ENCODE measurements around the gene MEN1.

MEN1 gene

GRCh38 chr11:64838600-64839334, 28.4 kb upstream of the MEN1 start:
- peaks cover 0 to 9% of the 10 kb centered on the region in 2 experiments; a peak in 1 of 3 replicates for H3K36me3 ChIP-seq (ENCODE audit: control insufficient read depth in 2 of 2, insufficient read depth in 1 of 2, low read length in 2 of 2)
- no peaks in the 10 kb centered on the region; the same call in 1 of the 2 replicates for H3K4me1 ChIP-seq (ENCODE audit: control insufficient read depth, insufficient read depth, low read length)
- CTCF ChIA-PET, result interaction anchor here (0.6 kb wide), 1 partner anchor 236 kb away, joined by 3 read pairs; no protein-coding TSS in a partner anchor
- H3K4me3 ChIP-seq (ENCODE audit: low read depth, low read length), result no peak overlapping the region
- no peak for TF ChIP-seq ZNF658 (tag by site-specific recombination; IDR thresholded peaks at IDR 0.05)
- TF ChIP-seq ZBTB20 (tag by site-specific recombination; IDR thresholded peaks at IDR 0.05), result no peak
- TF ChIP-seq ZNF621 (tag by site-specific recombination; IDR thresholded peaks at IDR 0.05), result no peak
- TF ChIP-seq ZNF10 (tag by site-specific recombination; IDR thresholded peaks at IDR 0.05), result no peak
- no peak for TF ChIP-seq HOXC10 (CRISPR knock-in tag; IDR thresholded peaks at IDR 0.05)
- TF ChIP-seq ZNF239 (tag by site-specific recombination; IDR thresholded peaks at IDR 0.05), result no peak
- TF ChIP-seq ZNF707 (tag by site-specific recombination; IDR thresholded peaks at IDR 0.05), result no peak
- no peak for TF ChIP-seq ZNF548 (tag by site-specific recombination; IDR thresholded peaks at IDR 0.05)
- no peak for TF ChIP-seq ZBTB49 (tag by site-specific recombination; IDR thresholded peaks at IDR 0.05; ENCODE audit: low read depth)
- TF ChIP-seq ZNF626 (tag by site-specific recombination; IDR thresholded peaks at IDR 0.05), result no peak
- TF ChIP-seq ZNF76 (tag by site-specific recombination; IDR thresholded peaks at IDR 0.05; ENCODE audit: borderline replicate concordance, low read depth), result no peak
- no peak for TF ChIP-seq ZNF449 (tag by site-specific recombination; IDR thresholded peaks at IDR 0.05)
- TF ChIP-seq, protein P1, sequence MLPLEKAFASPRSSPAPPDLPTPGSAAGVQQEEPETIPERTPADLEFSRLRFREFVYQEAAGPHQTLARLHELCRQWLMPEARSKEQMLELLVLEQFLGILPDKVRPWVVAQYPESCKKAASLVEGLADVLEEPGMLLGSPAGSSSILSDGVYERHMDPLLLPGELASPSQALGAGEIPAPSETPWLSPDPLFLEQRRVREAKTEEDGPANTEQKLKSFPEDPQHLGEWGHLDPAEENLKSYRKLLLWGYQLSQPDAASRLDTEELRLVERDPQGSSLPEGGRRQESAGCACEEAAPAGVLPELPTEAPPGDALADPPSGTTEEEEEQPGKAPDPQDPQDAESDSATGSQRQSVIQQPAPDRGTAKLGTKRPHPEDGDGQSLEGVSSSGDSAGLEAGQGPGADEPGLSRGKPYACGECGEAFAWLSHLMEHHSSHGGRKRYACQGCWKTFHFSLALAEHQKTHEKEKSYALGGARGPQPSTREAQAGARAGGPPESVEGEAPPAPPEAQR (tag by site-specific recombination; IDR thresholded peaks at IDR 0.05), result no peak
- TF ChIP-seq CTCF (tag by site-specific recombination; IDR thresholded peaks at IDR 0.05), result no peak
- no peak for TF ChIP-seq SETDB1 (IDR thresholded peaks at IDR 0.05; ENCODE audit: insufficient read length, low read length)
- no peak overlapping the region for H3K27ac ChIP-seq (ENCODE audit: extremely low read depth, low read depth, low read length)
- no peaks in the 10 kb centered on the region for H3K9me3 ChIP-seq (ENCODE audit: control insufficient read depth, insufficient read depth, low read depth, low read length)
- POLR2A ChIA-PET, result no interaction called here

DNA sequence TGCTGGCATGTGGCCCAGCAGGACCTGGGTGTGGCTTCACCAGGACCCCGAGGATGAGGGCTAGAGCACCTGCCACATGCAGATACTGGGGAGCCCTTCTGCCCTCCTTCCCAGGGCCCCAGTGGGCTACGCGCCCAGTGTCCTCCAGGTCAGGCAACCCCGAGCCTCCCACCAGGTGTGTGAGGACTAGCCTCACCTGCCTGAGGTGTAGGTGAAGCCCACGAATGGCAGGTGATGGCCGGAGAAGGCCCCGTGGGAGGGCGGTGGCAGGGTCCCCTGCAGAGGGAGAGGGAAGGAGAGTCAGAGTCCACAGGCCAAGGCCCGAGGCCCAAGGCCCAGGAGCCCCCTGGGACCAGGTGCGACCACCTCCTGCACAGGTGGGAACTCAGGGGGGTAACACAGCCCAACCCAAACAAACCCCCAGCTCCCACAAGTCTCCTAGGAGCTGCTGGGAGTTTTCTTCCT, 27.6 kb upstream of the MEN1 start:
- Histone ChIP-seq H3K4me3 (ENCODE audit: low read depth, low read length) (no peak overlapping the region), H3K36me3 (ENCODE audit: control insufficient read depth in 2 of 2, insufficient read depth in 1 of 2, low read length in 2 of 2) (peaks cover 0 to 16% of the 10 kb centered on the region in 2 experiments; a peak in 1 of 3 replicates), H3K9me3 (ENCODE audit: control insufficient read depth, insufficient read depth, low read depth, low read length) (no peaks in the 10 kb centered on the region), H3K27ac (ENCODE audit: extremely low read depth, low read depth, low read length) (no peak overlapping the region), H3K4me1 (ENCODE audit: control insufficient read depth, insufficient read depth, low read length) (no peaks in the 10 kb centered on the region; the same call in 1 of the 2 replicates)
- POLR2A ChIA-PET, result no interaction called here
- CTCF ChIA-PET, result interaction anchor here (0.6 kb wide), 1 partner anchor 237 kb away, joined by 3 read pairs; no protein-coding TSS in a partner anchor
- TF ChIP-seq ZNF529 (tag by site-specific recombination; IDR thresholded peaks at IDR 0.05; ENCODE audit: insufficient replicate concordance), result no peak
- TF ChIP-seq ZNF791 (tag by site-specific recombination; IDR thresholded peaks at IDR 0.05), result no peak
- no peak for TF ChIP-seq ZNF747 (tag by site-specific recombination; IDR thresholded peaks at IDR 0.05)
- TF ChIP-seq ZNF830 (tag by site-specific recombination; IDR thresholded peaks at IDR 0.05; ENCODE audit: low read depth), result no peak
- no peak for TF ChIP-seq ZNF121 (tag by site-specific recombination; IDR thresholded peaks at IDR 0.05)
- TF ChIP-seq GFI1B (tag by site-specific recombination; IDR thresholded peaks at IDR 0.05), result no peak
- no peak for TF ChIP-seq FEZF1 (tag by site-specific recombination; IDR thresholded peaks at IDR 0.05)
- TF ChIP-seq, protein P2, sequence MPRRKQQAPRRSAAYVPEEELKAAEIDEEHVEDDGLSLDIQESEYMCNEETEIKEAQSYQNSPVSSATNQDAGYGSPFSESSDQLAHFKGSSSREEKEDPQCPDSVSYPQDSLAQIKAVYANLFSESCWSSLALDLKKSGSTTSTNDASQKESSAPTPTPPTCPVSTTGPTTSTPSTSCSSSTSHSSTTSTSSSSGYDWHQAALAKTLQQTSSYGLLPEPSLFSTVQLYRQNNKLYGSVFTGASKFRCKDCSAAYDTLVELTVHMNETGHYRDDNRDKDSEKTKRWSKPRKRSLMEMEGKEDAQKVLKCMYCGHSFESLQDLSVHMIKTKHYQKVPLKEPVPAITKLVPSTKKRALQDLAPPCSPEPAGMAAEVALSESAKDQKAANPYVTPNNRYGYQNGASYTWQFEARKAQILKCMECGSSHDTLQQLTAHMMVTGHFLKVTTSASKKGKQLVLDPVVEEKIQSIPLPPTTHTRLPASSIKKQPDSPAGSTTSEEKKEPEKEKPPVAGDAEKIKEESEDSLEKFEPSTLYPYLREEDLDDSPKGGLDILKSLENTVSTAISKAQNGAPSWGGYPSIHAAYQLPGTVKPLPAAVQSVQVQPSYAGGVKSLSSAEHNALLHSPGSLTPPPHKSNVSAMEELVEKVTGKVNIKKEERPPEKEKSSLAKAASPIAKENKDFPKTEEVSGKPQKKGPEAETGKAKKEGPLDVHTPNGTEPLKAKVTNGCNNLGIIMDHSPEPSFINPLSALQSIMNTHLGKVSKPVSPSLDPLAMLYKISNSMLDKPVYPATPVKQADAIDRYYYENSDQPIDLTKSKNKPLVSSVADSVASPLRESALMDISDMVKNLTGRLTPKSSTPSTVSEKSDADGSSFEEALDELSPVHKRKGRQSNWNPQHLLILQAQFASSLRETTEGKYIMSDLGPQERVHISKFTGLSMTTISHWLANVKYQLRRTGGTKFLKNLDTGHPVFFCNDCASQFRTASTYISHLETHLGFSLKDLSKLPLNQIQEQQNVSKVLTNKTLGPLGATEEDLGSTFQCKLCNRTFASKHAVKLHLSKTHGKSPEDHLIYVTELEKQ (tag by site-specific recombination; IDR thresholded peaks at IDR 0.05; ENCODE audit: borderline replicate concordance), result no peak
- TF ChIP-seq ZNF354C (tag by site-specific recombination; IDR thresholded peaks at IDR 0.05; ENCODE audit: borderline replicate concordance, low read depth), result no peak

Measured in HEK293 (cell line).